ENCODE data around the gene TRMT10C.

Gene TRMT10C

GRCh38 chr3:101561630-101562328 lies at the start of gene TRMT10C:
TSS of gene TRMT10C (plus strand) at chr3:101561868. CDS start at chr3:101564782, 2,914 bp downstream.
- TF ChIP-seq, protein P1, sequence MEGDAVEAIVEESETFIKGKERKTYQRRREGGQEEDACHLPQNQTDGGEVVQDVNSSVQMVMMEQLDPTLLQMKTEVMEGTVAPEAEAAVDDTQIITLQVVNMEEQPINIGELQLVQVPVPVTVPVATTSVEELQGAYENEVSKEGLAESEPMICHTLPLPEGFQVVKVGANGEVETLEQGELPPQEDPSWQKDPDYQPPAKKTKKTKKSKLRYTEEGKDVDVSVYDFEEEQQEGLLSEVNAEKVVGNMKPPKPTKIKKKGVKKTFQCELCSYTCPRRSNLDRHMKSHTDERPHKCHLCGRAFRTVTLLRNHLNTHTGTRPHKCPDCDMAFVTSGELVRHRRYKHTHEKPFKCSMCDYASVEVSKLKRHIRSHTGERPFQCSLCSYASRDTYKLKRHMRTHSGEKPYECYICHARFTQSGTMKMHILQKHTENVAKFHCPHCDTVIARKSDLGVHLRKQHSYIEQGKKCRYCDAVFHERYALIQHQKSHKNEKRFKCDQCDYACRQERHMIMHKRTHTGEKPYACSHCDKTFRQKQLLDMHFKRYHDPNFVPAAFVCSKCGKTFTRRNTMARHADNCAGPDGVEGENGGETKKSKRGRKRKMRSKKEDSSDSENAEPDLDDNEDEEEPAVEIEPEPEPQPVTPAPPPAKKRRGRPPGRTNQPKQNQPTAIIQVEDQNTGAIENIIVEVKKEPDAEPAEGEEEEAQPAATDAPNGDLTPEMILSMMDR (IDR thresholded peaks at IDR 0.05; ENCODE audit: low read depth, low read length): no peak
- peak; percentile 95 for DNase-seq (ENCODE audit: low read depth, low spot score)
- peak within 1 kb of the TSS; percentile 97 for H3K4me3 ChIP-seq (ENCODE audit: low read depth, low read length)
- in situ Hi-C loops (cut with HindIII; ENCODE audit: low sequenced_read_pairs): no loop called here

DNA sequence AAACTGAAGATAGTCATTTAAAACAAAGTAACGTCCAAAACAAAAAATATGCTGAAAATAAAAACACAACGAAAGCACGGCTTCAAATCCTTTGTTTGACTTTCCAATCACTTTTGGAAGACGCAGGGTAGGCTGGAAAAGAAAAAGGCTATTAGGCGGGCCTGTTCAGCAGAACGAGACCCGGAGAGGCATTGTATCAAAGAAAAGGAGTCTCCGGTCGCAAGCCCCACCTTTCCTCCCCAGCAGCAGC lies 49.3 kb upstream of the TRMT10C start:
- in situ Hi-C loops (cut with HindIII; ENCODE audit: low sequenced_read_pairs): no loop called here
- peak overlapping the region; percentile 77 for H3K4me3 ChIP-seq (ENCODE audit: low read depth, low read length)
- TF ChIP-seq, protein P1 (IDR thresholded peaks at IDR 0.05; ENCODE audit: low read depth, low read length): no peak
- DNase-seq (ENCODE audit: low read depth, low spot score): no peak

DNA sequence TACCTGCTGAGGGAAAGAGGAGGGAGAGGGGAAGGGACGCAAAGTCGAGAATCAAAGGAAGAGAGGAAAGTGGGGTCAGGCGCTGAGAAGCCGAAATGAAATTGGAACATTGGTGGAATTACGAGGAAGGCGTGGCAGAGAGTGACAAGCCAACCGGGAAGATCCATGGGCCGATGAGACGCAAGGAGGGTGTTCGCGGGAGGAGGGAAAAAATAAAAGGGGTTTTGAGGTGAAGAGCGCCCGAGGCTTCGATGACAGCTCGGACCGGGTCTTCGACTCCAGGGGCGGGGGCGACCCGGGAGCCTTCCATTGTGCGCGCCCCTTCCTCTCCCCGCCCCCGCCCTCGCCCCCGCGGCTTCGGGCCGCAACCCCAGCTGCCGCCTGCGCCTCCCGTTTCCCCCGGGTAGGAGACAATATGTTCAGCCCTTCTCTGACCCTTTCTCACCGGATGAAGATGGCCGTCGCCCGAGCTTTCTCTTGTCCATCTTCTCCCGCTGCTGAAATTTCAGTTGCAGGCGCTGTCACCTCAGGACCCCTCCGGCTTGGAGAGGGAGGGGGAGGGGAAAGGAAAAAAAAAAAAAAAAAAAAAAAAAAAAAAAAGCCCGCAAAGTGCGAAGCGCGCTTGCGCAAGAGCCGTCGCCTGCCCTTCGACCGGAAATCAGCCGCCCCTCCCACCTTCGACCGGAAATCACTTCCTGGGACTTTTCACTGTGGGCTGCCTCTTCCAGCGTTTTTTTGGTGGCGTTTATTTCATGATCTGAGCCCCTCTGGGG lies 48.8 kb upstream of the TRMT10C start, which contains the start of gene SENP7:
Gene SENP7, minus strand, starts transcription at position 567 of the 773 bp plus-strand sequence. Its CDS starts 82 bp downstream, at position 485.
- peak; percentile 86 for DNase-seq (ENCODE audit: low read depth, low spot score)
- peak within 1 kb of the TSS; percentile 77 for H3K4me3 ChIP-seq (ENCODE audit: low read depth, low read length)
- TF ChIP-seq, protein P1 (IDR thresholded peaks at IDR 0.05; ENCODE audit: low read depth, low read length): no peak
- in situ Hi-C loops (cut with HindIII; ENCODE audit: low sequenced_read_pairs): no loop called here

DNA sequence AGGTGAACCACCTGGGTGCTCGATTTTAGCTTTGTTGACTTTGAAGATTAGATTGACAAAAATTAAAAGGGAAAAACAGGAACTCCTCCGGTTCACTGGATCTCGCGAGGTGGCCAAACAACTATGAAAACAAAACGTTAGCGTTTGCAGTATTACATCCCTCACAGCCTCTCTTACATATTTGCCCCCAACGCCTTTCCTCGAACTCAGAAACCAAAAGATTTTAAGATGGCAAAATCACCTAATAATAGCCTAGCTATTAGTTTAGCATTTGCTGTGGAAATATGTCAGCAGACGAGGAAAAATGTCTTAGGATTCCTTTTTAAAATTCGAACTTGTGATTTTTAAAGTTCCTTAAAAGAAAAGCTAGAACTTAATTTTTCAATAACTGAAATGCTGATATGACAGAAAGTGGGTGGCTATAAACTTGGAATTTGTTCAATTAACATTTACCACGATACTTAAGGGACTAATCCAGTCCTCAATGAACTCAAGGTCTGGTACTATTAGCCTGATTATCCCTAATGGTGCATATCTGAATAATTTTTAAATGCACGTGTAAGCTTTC lies 48.2 kb upstream of the TRMT10C start:
- peak overlapping the region; percentile 77 for H3K4me3 ChIP-seq (ENCODE audit: low read depth, low read length)
- in situ Hi-C loops (cut with HindIII; ENCODE audit: low sequenced_read_pairs): no loop called here
- no peak for DNase-seq (ENCODE audit: low read depth, low spot score)
- TF ChIP-seq, protein P1 (IDR thresholded peaks at IDR 0.05; ENCODE audit: low read depth, low read length): no peak

- in situ Hi-C loops (cut with HindIII; ENCODE audit: low sequenced_read_pairs): no loop called here
- H3K4me3 ChIP-seq (ENCODE audit: low read depth, low read length): no peak overlapping the region
- TF ChIP-seq, protein P1 (IDR thresholded peaks at IDR 0.05; ENCODE audit: low read depth, low read length): no peak
- DNase-seq (ENCODE audit: low read depth, low spot score): no peak
Measured at GRCh38 chr3:101518421-101518871, 43.2 kb upstream of the TRMT10C start.

GRCh38 chr3:101519685-101520365 lies 41.8 kb upstream of the TRMT10C start:
- H3K4me3 ChIP-seq (ENCODE audit: low read depth, low read length): no peak overlapping the region
- in situ Hi-C loops (cut with HindIII; ENCODE audit: low sequenced_read_pairs): no loop called here
- TF ChIP-seq, protein P1 (IDR thresholded peaks at IDR 0.05; ENCODE audit: low read depth, low read length): no peak
- no peak for DNase-seq (ENCODE audit: low read depth, low spot score)
